HG02884 (cell line): ENCODE results near the gene KLK8.

Experiments
- ATAC-seq: cut with Tn5 transposase; IDR thresholded peaks from one replicate; pipeline ENCODE4 v1.9.1; 2021; ENCODE audit warnings: mild to moderate bottlenecking, moderate library complexity; ENCODE audit not compliant: unreplicated experiment

The KLK8 gene

DNA sequence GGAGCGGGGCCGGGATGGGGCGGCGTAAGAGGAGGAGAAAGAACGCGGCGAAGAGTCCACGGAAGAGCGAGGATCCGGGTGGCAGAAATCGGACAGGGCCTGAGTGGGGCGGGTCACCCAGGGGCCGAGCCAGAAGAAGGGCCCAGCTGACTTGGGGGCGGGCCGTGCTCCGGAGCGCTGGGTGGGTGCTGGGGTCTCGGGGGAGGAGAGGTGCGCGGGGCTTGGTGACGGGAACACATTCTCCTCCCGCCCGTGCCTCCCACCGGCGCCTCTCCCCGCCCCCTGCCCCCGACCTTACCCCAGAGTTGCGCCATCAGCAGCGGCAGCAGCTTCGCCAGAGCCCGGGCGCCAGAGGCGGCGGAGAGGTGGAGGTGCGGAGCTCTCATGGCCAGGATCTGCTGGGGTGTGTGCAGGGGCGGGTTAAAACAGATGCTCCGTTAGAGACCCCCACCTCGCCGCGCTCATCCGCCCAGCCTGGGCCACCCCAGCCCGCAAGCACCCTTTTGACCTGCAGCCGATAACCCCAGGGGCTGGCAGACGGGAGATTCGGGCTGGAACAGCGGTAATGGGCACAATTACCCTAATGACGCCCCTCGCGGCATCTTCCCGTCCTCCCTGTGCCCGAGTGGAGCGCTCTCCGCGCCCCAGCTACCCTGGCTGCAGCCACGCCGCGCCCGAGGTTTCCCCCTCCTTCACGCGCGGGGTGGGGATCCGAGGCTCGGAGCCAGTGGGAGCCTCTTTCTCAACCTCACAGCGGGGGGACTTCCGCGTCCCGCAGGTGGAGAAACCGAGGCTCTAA, 17.5 kb upstream of the KLK8 start:
- no peak for ATAC-seq

DNA sequence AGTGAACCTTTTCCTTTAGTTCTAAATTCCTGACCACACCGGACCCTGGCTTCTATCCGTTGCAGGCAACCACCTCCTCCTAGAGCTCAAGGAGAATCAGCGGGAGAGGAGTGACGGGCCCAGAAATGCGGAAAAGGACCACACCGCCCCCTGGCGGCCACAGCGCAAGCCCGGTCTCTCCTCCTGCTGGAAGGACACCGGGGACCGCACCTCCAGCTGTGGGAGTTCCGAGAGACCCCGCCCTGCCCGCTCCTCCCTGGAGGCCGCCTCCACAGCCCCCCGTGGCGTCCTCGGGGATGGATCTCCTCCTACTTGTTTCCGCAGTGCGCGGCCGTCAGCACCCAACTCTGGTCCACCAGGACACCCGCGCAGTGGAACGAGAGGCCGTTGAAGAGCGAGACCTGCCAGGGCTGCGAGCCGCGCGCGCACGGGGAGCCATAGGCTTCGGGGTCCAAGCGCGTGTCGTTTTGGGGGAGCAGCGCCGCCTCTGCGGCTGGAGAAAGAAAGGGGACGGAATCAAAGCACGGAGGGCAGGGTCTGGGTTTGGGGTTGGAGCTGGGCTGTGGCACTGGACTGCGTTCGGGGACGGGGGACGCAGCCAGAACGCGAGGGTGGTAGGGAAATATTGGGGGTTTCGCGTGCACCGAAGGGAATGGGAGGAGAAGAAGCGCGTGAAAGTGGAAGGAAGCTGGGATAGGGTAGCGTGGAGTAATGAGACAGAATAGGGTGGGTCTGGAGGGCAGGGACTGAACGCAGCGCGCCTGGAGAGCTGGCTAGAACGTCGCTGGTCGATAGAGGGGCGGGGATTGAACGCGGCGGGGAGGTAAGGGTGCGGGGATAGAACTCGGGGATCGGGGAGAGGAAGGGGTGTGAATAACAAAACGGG, 15.6 kb upstream of the KLK8 start:
- ATAC-seq: no peak

DNA sequence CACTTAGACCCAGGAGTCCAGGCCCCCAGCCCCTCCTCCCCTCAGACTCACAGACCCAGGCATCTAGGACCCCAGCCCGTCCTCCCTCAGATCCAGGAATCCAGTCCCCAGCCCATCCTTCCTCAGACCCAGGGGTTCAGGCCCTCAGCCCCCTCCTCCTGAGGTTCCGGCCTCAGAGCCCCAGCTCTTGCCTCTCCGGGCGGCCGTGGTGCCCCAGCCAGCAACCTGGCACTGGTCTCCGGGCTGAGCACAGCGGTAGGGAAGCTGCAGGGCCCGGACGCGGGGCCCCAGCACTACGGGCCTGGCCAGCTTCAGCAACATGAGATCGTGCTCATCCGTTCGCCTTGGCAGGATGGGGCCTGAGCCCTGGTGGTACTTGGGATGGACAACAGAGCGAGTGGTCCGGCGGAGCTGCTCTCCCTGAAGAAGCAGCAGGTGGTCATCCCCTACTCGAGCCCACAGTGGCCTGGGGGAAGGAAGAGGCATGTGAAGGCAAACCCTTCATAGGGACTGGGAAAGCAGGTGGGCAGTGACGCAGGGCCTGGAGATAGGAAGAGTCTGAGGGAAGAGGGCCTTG, 14.4 kb upstream of the KLK8 start:
- ATAC-seq: no peak

DNA sequence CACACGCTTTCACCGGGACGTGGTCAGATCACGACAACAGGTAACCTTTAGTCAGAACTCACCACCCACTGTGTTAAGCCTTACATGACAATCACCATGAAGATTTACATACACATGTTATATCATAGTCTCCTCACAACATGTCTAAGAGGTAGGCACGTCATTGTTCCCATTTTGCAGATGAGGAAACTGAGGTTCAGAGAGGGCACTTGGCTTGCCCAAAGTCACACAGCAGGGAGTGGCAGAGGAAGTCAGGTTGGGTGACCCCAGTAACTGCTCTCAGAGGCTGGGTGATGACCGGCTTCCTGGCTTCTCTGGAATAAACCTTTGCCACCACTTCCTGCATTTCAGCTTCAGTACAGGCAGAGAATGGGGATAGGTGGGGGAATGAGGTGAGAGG, 12.8 kb upstream of the KLK8 start:
- ATAC-seq: no peak

DNA sequence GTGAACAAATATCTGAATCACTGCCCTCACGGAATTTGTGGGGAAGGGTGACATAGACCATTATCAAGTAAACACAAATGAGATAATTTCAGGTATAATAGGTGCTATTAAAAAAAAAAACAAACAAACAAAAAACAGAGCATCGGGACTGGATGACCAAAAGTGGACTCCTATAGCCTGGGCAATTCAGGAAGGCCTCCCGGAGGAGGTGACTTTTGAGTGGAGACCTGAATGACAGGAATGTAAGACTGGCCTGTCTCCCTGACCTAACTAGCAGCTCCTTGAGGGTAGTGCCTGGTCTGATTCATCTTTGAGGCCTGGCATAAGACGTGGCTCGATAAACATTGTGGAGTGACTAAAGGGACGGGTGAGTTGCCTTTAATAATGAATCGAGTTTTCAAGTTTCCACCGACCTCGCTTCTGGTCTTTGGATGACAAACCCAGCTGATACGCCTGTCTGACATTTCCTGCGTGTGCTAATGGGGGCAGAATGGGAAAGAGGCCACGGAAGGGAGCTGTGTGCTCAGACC, 11.3 kb upstream of the KLK8 start:
- ATAC-seq: no peak

DNA sequence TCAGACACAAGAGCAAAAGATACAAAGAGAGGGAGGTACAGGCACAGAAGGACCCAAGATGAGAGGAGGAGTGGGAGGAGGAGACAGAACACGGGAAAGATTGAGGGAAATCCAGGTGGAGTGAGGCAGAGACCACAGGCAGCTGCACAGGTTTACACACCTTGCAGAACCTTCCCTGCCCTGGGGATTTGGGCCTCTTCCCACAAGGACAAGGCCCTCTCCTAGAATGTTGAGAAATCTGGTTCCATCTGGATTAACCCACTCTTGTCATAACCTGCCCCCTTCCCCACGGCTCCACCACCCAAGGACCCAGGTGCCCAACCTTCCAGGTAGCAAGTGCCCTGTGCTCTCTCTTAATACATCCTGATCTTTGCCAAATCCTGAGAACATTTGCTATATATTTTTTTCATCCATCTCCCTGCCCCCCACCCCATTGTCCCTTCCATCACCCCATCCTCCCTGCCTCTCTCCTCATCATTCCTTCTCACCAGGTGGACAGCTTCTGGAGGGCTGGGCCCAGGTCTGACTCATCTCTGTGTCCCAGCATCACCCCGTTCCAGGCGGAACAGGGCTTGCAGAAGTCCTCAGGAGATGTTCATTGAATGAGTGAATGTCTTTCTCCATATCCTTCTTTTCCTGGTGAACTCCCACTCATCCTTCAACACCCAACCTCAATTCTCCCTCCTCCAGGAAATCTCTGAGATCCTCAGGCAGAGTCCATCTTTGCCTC, 8.8 kb upstream of the KLK8 start:
- no peak for ATAC-seq

DNA sequence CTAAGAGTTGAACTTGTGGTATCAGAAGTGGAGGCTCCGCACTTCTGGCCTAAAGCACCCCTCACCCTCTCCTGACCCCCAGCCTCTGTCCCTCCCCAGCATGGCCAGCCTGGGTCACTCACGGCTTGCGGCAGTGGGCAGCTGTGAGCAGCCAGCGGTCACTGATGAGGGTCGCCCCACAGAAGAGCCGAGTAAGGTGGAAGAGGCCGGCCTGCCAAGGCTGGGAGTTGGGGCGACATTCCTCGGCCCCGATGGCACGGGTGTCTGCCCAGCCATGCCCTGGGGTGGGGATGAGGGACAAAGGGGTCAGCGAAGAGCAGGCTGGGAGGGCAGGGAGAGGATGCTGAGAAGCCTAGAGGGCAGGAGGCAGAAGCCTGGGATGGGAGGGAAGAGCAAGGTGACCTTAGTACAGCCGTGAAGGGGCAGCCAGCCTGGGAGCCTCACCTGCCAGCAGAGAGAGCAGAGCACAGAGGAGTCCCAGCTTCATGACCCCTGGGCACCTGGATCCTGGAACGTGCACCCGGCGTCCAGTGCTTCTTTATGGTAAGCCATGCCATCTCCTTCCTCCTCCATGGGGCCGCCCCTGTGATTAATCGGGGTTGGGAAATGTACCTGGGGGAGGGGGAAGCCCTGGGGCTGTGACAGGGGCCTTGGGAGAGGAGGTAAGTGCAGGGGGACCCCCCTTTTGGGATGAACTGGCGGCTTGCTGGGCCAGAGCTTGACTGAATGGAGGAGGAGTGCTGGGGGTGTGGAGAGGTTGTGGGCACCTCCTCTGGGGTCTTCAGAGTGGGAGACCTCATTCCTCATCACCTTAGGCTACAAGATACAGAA, 7.9 kb upstream of the KLK8 start:
- ATAC-seq: no peak

DNA sequence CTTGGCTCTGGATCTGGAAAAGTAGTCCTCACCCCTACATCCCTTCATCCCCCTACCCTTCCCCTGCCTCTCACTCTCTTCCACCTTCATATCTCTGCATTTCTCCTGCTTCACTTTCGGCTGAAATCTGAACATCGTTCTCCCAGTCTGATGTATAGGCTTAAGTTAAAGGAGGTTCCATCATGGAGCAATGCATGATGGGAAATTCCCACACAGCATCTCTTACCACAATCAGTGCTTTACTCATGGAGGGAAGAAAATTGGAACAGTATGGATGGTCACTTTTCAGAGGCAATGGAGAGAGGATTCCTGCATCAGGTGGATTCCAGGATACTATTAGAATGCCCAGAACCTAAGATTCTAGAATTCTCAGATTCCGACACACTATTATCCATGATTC, 6.1 kb upstream of the KLK8 start:
- no peak for ATAC-seq

DNA sequence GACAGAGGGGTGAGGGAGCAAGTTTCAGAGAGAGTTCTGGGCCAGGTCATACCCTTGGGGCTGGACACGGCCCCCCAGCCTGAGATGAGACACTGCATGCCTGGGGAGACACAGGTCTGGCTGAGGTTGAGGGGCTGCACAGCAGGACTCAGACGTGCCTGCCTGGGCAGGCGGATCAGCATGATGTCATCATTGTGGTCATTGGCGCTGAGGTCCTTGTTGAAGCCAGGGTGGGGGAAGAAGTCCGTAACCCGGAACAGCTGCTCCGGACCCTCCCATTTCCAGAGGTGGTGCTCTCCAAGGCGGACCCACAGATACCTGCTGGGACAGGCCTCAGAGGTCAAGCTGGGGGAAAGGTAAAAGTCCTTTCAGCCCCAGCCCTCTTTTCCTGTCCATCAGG, 5.0 kb upstream of the KLK8 start:
- ATAC-seq: no peak

DNA sequence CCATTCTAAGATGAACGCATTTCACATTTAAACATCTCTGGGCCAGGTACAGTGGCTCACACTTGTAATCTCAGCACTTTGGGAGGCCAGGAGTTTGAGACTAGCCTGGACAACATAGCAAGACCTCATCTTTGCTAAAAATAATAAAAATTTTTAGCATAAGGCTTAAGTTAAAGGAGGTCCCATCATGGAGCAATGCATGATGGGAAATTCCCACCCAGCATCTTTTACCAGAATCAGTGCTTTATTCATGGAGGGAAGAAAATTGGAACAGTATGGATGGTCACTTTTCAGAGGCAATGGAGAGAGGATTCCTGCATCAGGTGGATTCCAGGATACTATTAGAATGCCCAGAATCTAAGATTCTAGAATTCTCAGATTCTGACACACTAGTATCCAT, 3.8 kb upstream of the KLK8 start:
- no peak for ATAC-seq

DNA sequence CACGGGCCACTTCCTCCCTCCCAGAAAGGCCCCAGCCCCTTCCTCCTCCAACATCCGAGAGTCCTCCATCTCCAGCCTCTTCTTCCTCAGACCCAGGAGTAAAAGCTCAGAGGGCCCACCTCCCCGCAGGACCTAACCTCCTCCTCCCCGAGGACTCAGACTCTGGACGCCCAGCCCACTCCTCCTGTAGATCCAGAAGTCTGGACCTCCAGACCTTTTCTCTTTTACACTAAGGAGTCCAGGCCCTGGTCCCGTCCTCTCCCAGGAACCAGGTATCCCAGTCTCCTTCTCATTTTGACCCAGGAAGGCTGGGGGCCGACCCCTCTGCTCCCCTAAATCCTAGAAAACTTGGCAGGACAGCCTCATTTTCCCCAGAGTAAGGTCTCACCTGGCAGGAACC, 1.9 kb upstream of the KLK8 start:
- no peak for ATAC-seq

DNA sequence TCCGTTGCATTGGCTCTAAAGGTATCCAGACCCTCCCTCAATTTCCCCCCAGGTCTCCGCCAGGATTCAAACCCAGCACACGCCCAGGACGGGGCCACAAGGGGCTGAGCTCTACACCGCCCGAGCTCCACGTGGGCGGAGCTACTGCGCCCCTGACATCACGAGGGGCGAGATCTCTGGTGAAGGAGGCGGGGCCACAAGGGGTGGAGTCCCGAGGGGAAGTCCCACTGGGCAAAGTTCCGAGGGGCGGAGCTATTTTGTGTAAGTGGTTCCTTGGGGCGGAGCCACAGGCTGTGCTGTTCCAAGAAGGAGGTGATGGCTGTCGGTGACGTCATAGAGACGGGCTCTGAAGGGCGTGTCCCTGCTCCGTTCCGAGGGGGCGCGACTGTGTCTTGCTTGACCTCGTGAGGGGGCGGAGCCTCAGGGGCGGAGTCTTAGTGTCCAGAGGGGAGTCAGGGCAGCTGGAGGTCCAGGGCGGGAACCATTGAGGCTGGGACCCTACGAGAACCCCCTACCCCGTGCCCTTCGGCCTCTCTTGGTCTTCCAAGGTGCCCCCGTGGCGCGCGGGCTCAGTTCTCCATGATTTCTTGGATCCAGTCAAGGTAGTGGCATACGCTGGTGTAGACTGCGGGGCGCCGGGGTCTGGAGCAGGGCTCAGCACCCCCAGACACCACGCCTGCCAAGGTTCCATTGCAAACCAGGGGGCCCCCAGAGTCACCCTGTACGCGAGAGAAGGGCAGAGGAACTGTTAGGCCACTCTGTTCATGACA, 1.3 kb upstream of the KLK8 start:
- ATAC-seq: no peak

DNA sequence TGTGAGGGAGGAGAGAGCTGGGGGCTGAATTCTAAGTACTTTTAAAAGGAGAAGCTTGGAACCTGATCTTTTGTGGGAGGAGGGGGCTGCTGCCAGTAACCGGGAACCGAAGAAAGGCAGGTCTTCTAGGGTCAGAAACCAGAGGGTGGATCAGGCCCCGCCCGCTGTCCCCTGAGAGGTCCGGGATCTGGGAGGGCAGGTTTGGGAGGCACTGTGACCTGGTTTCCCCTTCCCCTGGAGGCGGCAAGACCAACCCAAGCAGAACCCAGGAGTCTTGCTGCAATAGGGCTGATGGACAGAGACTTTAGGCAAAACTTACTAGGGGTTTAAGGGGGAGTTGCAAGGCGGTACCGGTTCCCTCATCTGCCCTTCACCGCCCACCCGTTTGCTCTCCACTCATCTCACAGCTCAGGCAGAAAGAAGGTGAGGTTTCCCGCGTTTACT, 707 bp upstream of the KLK8 start:
- no peak for ATAC-seq

DNA sequence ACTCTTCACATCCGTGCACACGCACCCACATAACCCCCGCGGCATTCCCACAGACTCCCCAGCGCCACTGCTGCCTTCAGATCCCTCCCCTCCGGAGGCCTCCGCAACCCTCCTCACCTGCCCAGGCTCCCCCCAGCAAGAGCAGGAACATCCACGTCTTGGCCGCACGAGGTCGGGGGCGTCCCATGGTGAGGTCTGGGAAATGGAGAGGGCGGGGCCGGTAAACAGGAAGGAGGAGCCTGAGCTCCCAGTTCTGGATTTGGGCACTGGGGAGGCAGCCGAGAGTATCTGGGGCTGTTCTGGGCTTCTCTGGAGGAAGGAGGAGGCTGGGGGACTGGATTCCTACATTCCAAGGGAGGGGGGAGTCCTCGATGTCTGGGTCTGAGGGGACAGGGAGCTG, 423 bp downstream of the KLK8 start:
- ATAC-seq: no peak

DNA sequence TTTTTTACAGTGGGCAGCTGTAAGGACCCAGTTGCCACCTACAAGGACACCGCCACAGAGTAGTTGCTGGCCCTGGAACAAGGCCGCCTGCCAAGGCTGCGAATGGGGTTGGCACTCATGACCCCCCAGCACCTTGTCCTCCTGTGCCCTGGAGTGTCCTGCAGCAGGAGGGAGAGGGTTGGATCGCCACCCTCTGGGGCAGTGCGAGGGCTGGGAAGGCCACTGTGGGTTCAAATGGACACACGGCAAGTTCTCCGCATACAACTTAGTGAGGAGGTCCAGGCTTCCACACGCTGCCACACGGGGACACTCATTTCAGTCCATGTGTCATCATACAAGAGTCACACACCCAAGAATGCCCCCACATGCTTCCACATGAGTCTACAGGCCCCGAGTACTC, 978 bp downstream of the KLK8 start:
- no peak for ATAC-seq

DNA sequence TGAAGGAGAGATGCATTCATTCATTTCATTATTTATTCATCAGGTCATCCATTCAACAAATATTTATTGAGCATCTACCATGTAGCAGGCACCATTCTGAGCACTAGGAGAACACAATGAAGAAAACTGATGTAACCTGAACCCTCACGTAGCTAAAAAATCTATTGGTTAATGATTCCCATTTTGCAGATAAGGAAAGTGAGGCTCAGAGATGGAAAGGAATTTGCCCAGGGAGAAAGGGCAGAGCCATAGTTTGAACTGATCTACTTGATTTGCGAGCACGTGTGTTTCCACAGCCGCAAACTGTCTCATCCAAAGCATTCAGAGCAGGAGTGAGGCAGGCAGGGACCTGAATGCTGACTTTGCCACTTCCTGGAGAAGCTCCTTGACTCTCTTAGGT, 2.7 kb downstream of the KLK8 start:
- no peak for ATAC-seq

DNA sequence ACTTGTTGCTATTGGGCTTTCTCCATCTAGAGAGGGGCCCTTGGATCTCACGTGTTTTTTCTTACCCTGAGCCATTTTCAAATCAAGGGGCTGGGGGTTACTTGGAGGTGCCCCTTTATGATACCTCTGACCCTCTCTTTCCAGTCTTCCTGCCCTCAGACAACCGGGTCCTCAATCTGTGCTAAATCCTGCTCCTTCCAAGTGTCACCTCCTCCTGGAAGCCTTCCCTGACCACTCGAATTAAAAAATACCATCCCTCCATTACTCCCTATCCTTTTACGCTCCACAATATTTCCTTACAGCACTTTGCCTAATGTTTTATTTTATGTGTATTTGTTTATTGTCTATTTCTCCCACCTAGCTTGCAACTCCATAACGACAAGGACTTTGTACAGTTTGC, 3.3 kb downstream of the KLK8 start:
- no peak for ATAC-seq

DNA sequence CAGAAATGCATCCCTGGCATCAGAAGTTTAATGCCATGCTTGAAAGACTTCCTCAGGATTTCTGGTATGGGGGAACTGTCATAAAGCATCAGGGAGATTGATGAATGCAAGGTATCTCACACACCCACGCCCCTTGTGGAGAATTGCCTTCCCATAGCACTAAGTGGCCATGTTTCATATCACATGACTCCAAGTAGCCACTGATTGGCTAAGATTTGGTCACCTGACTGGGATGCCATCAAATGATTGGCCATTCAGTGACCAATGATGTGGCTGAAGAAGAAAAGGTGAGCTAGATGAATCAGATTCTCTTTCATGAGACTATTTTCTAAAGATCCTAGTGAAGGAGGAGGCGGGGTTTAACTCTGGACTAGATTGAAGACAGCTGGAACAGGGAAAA, 7.3 kb downstream of the KLK8 start:
- no peak for ATAC-seq

DNA sequence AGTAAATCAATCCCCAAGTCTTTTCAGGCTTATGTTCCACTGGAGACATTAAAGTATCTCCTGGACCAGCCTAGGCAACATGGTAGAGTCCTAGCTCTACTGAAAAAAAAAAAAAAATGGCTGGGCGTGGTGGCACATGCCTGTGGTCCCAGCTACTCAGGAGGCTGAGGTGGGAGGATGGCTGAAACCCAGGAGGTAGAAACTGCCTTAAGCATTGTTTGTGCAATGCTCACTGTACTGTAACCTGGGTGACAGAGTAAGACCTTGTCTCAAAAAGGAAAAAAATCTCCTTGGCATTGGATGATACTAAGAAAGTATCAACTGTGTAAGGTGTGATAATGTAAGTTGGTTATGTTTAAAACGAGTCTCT, 8.8 kb downstream of the KLK8 start:
- no peak for ATAC-seq
